Stimulated activated CD8-positive, alpha-beta memory T cell treated with anti-CD3 and anti-CD28 coated beads, Interleukin-7, amount 100 ng/mL, for 48 hours (primary cell): Measurements from ENCODE around the gene ASXL1.
"Not testable (repeated sequence)": the region's sequence is repeated elsewhere in the genome, so short reads cannot be mapped to it uniquely, and the experiment has no call there.

ENCODE experiments used
- DNase-seq, 2 donors: peaks; one replicate each; pipeline ENCODE4 v3.0.0-alpha.2; 2020; ENCODE audit warnings: low read depth in 1 of 2; ENCODE audit errors: extremely low read depth in 1 of 2

The ASXL1 gene

DNA sequence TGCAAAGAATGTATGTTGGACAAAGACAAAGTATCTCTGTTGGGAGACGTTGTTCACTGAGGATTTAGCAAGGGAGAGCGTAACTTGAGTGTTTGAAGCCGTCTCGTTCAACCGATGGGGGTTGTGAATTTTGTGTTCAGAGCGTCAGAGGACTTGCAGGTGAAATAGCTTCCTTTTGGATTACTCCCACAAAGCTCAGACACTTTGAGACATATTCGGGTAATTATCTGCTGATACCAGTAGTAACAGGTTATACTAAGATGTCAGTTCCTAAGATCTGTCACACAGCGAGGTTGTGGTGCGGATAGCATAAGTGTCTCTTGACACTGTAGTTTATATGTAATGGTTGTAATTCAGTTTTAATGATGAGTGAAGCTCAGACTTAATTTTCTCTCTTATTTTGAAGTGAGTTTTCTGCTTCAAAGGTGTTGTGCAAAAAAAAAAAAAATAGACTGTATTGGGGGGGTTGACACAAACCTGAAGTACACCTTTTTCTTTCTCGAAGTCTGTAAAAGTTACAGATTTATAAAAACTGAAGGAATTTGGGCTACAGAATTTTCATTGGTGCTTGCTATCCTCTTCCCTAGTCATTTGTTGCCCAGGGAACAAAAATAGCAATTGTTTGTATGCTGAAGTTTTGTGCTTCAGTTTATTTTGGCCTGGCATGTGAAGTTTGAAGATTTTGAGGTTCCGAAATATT is 1.7 kb downstream of the ASXL1 start:
- no peak for DNase-seq

DNA sequence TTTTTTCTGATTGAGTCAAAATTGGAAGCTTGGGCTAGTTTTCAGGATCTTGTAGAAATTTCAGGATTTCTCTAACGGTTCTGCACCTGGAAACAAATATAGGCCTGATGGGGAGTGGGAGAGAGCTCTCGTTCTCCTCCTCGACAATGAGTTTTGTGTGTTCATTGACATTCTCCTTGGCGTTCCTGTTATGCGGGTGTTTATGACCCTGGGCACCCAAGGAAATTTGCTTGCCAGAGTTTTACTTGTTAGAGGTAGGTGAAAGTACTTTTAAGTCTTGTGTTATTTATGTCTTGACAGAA is 2.2 kb downstream of the ASXL1 start:
- no peak for DNase-seq

DNA sequence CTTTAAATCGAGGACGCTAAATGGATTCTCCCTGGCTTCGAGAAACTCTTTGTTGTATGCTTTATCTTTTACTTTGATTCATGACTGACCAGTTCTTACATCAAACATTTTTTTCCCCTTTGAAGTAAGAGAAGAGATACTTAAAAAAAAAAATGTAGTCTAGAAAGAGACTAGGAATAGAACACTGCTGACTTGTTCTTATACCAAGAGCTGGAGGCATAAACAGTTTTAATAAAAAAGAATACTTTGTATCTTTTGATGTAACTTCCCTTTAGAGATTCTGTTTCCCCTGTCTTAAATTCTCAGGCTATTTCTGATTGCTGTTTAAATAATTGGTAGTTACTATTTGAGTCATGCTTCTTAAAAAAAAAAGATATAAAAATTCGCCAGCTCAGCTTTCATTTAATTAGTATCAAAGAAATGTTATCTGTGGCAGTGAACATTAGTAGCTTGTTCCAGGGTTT is 4.8 kb downstream of the ASXL1 start:
- no peak for DNase-seq

DNA sequence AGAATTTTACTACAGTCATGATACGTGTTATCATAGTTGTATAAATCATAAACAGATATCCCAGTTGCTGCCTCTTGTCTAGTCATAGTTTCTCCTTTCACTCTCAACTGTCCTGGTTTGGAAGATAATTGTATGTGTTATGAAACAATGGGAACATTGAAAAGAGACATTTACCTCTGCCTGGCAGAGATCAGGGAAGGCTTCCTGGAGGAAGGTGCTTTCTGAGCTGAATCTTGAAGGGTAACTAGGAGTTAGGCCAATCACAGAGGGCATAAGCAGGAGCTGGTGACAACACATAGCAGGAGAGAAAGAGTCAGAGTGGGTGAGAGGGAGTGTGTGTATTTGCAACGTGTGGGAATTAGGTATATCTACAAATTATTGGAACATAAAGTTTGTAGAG is 5.4 kb downstream of the ASXL1 start:
- DNase-seq = no peak

- no peak for DNase-seq
Measured at GRCh38 chr20:32364554-32365208, 6.5 kb downstream of the ASXL1 start.

DNA sequence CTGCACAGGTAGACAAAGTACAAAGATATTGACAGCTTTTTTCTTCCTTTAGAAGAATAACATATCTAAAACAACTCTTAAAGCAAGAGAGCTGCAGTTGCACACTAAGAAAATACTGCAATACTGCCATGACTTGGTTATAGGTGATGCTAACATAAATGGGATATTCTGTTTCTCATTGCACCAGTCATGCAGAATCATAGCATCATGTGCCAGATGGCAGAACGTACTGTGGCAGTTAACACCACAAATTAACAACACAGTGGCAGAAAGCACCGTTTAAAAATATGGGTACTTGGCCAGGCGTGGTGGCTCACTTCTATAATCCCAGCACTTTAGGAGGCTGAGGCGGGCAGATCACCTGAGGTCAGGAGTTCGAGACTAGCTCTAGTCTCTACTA is 7.4 kb downstream of the ASXL1 start:
- no peak for DNase-seq

- DNase-seq = no peak
Measured at GRCh38 chr20:32366380-32366779, 8.2 kb downstream of the ASXL1 start.

DNA sequence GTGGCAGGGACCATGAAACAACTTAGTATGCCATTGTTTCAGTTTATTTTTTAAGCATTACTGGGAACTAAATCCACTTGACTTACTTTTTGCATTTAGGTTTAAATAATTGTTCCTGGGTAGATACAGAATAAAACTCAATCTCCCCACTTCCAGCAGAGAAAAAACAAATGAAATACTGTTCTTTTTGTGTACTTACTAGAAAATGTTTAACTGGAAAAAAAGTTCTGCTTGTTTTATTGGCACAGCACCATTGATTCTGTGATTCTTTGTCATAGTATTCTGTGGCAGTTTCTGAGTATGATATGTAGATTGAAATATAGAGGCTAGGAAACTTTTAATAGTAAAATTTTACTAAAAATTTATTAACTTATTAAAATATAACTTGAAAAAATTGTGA is 10.2 kb downstream of the ASXL1 start:
- DNase-seq = no peak

DNA sequence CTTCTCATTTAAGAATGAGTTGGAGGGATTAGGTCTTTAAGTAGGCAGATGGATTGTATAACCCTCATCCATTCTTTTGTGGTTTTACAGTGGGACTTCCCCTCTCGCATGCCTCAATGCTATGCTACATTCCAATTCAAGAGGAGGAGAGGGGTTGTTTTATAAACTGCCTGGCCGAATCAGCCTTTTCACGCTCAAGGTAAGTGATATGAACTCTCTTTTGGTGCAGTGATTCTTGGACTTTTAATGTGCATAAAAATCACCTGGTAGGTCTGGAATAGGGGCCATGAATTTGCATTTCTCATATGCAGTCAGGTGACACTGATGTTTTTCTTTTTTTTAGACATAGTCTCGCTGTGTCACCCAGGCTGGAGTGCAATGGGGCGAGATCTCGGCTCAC is 10.8 kb downstream of the ASXL1 start:
- DNase-seq = no peak

DNA sequence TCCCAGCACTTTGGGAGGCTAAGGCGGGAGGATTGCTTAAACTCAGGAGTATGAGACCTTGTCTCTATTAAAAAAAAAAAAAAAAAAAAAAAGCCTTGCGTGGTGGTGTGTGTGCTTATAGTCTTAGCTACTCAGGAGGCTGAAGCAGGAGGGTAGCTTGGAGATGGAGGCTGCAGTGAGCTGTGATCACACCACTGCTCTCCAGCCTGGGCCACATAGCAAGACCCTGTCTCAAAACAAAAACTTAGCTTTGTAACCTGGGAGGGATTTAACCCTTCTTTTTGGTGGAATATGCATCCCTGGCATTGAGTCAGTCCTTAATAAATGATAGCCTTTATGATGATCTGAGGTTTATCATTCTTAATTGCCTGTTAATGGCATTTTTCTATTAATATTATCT is 12.8 kb downstream of the ASXL1 start:
- DNase-seq = no peak

DNA sequence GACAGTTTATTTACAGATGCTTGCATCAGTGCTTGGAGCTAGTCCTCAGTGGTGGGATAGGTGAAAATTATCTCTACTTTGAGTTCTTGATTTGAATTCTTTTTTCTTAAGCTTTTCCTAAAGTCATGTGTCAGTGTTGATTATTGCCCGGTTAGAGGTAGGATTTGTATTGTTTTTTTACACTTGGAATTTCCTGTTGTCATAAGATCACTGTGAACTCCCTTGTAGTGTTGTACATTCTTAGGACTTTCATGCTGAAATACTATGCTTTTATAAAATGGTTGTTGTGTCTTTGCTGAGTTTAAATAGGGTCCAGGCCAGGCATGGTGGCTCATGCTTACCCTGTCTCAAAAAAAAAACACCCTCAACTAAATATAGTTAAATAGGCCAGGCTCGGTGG is 20.3 kb downstream of the ASXL1 start:
- DNase-seq = no peak

- DNase-seq = not testable (repeated sequence)
Measured at GRCh38 chr20:32380037-32380436, 21.9 kb downstream of the ASXL1 start.

- DNase-seq = no peak
Measured at GRCh38 chr20:32380745-32381144, 22.6 kb downstream of the ASXL1 start.

DNA sequence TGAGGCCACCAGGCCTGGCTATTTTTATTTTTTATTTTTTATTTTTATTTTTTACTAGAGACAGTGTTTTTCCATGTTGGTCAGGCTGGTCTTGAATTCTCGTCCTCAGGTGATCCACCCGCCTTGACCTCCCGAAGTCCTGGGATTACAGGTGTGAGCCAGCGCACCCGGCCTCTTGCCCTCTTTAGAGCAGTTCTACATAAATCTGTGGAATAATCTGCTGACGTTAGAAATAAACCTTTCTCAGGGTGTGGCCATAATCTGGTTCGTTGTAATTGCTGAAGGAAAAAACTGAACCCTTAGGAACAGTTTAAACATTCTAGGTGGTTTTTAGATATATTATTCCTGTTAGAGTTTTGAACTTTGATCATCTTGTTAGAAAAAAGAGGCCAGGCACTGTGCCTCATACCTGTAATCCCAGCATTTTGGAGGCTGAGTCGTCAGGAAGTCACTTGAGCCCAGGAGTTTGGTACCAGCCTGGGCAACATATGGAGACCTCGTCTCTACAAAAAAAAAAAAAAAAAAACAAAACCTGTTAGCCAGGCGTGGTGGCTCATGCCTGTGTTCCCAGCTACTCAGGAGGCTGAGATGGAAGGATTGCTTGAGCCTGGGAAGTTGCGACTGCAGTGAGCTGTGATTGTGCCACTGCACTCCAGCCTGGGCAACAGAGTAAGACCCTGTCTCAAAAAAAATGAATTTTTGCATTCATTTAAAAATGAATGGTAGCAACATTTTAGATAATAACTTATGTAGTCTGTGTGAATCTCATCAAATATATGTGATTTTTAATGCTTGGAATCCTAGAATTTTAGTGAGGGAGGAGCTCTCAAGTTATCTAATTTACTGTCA is 24.2 kb downstream of the ASXL1 start:
- no peak for DNase-seq

DNA sequence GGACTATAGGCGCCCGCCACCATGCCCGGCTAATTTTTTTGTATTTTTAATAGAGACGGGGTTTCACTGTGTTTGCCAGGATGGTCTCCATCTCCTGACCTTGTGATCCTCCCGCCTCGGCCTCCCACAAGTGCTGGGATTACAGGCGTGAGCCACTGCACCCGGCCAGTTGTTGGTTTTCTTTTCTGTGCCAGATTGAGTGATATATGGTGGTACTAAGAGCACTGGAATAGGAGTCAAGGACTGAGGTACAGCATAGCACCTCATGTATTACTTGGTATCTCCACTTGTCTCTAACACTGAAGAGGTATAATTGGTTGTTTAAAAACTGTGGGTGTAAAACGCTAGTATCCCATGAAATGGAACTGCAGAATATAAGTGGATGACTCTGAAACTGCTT is 25.3 kb downstream of the ASXL1 start:
- DNase-seq = not testable (repeated sequence)

- no peak for DNase-seq
Measured at GRCh38 chr20:32385541-32385940, 27.4 kb downstream of the ASXL1 start.

- no peak for DNase-seq
Measured at GRCh38 chr20:32386091-32386490, 28.0 kb downstream of the ASXL1 start.

DNA sequence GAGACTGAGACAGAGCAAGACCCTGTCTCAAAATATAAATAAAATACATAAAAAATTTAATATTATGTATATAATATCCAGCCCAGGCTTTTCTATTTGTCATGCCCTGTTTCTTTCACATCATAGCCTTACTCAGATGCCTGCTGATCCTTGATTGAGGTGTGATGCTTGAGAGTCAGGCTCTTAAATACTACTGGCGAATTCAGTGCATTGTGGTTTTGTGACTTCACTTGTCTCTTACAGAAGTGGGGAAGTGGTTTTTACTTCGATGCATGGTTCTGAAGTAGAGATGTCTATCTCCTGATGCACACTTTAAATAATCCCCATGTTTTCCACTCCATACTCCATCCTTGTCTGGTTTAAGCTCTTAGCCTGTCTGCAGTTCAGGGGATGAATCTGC is 29.1 kb downstream of the ASXL1 start:
- DNase-seq = peak in 1 of 2 donors; percentile 23

DNA sequence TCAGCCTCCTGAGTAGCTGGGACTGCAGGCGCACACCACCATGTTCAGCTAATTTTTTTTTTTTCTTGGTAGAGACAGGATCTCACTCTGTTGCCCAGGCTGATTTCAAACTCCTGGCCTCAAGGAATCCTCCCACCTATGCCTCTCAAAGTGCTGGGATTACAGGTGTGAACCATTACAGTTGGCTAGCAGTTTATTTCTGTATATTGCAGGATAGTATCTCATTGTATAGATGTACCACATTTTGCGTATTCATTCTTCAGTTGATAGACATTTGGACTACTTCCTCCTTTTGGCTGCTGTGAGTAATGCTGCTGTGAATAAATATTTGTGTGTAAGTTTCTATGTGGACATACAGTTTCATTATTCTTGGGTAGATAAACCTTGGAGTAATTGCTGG is 32.9 kb downstream of the ASXL1 start:
- no peak for DNase-seq

- no peak for DNase-seq
Measured at GRCh38 chr20:32395066-32395465, 36.9 kb downstream of the ASXL1 start.

DNA sequence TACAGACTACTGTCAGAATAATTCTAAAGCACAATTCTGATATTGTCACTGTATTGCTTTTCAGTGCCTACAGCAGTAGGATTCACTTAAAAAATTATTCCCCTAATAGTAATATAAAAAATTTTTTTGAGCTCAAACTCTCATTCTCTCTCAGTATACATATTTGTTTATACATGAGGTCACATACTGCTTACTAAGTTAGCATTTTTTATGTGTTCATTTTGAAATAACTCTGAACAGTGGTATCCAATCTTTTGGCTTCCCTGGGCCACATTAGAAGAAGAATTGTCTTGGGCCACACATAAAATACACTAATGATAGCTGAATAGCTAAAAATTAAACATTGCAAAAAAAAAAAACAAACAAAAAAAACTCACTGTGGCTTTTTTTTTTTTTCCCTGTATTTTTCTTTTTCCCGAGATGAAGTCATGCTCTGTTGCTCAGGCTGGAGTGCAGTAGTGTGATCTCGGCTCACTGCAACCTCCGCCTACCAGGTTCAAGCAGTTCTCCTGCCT is 38.6 kb downstream of the ASXL1 start:
- no peak for DNase-seq
